ENCODE results near the gene TMEM139.

- TF ChIP-seq, protein P1, sequence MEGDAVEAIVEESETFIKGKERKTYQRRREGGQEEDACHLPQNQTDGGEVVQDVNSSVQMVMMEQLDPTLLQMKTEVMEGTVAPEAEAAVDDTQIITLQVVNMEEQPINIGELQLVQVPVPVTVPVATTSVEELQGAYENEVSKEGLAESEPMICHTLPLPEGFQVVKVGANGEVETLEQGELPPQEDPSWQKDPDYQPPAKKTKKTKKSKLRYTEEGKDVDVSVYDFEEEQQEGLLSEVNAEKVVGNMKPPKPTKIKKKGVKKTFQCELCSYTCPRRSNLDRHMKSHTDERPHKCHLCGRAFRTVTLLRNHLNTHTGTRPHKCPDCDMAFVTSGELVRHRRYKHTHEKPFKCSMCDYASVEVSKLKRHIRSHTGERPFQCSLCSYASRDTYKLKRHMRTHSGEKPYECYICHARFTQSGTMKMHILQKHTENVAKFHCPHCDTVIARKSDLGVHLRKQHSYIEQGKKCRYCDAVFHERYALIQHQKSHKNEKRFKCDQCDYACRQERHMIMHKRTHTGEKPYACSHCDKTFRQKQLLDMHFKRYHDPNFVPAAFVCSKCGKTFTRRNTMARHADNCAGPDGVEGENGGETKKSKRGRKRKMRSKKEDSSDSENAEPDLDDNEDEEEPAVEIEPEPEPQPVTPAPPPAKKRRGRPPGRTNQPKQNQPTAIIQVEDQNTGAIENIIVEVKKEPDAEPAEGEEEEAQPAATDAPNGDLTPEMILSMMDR (IDR thresholded peaks at IDR 0.05; ENCODE audit: poor library complexity): peak; percentile 42
- TF ChIP-seq EZH2 (IDR thresholded peaks at IDR 0.05; ENCODE audit: borderline replicate concordance) (no peak), EZH2phosphoT487 (IDR thresholded peaks at IDR 0.05; ENCODE audit: low read depth, severe bottlenecking, unreplicated experiment) (no peak)
Measured at GRCh38 chr7:143299840-143300239, 15.1 kb downstream of the TMEM139 start.
